NCI-H1694 (cell line): ENCODE measurements around the gene HOXB8.

Source experiments
- DNase-seq: peaks from one replicate; lab custom pipeline; 2025; lab: John Stamatoyannopoulos, UW

The HOXB8 gene

GRCh38 chr17:48610282-48611211 is 4.5 kb downstream of the HOXB8 start, which contains the start of gene HOXB7:
Gene HOXB7 (minus strand): TSS chr17:48611017. CDS start chr17:48610918, 99 bp downstream.
- peak; percentile 35 for DNase-seq

GRCh38 chr17:48609759-48610281 is 5.3 kb downstream of the HOXB8 start:
- DNase-seq: no peak

GRCh38 chr17:48609033-48609432 is 6.1 kb downstream of the HOXB8 start:
- no peak for DNase-seq

GRCh38 chr17:48608494-48608834 is 6.6 kb downstream of the HOXB8 start:
- no peak for DNase-seq

- DNase-seq: no peak
These were observed 8.0 kb downstream of the HOXB8 start for GRCh38 chr17:48606892-48607614.

DNA sequence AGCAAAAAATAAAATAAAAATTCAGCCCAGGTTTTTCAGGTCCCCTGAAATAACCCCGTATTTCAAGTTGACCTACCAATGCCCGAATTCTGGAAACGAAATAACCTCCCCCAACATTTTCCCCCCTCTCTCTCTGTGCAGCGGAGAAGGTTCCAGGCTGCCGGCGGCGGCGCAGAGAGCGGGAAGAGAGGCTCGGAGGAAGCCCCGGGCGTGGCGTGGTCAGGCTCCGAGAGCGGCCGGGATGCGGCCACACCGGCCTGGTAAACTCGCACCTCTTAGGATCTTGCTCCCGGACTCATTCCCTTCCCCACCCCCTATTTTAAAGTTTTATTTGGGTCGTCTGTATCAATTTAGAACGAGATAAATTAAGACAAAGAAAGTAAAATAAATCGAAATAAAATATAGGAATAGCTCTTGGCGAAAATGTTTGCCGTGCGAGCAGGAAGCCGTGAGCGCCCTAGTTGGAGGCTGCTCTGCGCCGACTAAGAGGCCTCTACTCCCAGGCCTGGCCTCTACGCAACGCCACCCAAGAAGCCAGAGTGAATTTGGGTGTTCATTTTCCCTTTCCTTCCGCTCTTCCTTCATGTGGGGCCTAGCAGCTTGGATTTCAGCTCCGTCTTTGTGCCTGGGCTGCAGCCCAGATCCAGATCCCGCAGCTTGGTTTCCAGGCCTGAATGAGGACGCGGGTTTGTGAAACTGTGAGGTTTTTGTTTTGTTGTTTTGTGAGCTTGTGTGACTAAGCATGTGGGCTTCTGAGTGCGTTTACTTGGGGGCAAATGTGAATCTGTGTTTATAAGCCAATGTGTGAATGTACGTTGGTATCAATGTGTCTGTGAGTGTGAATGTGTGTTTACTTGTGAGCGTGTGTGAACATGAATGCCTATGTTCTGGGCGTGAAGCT is 8.9 kb downstream of the HOXB8 start:
- DNase-seq: no peak

DNA sequence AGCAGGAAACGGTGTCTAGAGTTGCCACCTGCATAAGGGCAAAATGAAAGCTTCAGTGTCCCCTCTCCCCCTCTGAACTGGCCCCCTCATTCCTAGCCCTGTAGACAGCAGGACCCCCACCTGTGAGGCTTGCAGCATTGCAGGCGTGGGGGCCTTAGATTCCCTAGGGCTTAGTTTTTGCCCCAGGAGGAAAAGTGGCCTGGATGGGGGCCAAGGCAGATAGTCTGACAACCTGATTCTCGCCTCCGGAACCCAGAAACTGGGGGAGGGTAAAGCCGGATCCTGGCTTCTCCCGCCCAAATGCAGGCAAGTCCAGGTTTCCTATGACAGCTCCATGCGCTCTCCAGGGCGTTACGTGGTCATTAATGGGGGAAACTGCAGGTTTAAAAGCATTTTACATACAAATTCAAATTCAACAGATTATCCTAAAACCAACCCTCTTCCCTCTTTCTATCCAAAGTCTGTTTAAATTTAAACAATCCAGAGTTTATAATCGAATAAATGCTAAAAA is 9.6 kb downstream of the HOXB8 start:
- DNase-seq: no peak

- no peak for DNase-seq
These were observed 10.2 kb downstream of the HOXB8 start, which contains the start of gene HOXB6 for GRCh38 chr17:48604770-48605329. Gene HOXB6 (minus strand): TSS chr17:48604986. CDS start chr17:48598150, 6,836 bp downstream.

GRCh38 chr17:48603959-48604769 is 10.9 kb downstream of the HOXB8 start:
- no peak for DNase-seq

DNA sequence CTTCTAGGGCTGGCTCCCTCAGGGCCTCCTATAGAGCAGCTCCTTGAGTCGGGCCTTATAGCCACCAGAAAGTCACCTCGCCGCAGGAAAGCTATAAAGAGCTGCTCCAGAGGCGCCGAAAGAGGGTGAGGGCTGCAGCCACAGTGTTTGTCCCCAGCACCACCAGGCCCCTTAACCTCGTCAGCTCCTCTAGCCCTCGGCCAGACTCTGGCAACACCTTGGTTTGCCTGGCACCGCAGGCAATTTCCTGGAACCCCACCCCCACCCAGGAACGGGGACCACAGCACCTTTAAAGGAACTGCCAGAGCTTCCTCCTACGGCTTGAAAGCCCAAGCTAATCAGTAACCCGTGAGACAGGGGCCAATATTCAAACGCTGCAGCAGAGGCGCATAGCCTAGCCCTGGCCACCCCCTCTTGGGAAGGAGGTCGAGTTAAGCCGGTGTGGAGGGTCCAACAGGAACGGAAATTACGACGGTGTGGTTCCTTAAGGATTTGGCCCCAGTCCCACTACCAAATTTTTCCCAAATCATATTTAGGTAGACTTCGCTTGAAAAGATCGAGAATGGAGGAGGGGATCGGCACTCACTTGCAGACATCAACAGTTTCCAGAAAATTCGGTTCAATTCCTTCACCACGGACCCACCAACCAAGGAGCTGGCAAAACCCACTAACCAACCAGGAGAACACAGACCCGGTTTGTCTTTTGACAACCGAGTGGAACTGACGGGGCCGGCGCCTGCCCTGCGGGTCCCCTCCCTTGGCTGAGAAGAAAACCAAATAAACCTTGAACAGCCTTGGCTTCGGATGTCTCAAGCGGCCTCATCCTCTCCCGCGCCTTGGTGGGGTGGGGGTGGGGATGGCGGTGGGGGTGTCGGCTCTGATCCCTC is 13.3 kb downstream of the HOXB8 start:
- DNase-seq: no peak

- DNase-seq: no peak
These were observed 13.9 kb downstream of the HOXB8 start for GRCh38 chr17:48601207-48601538.

DNA sequence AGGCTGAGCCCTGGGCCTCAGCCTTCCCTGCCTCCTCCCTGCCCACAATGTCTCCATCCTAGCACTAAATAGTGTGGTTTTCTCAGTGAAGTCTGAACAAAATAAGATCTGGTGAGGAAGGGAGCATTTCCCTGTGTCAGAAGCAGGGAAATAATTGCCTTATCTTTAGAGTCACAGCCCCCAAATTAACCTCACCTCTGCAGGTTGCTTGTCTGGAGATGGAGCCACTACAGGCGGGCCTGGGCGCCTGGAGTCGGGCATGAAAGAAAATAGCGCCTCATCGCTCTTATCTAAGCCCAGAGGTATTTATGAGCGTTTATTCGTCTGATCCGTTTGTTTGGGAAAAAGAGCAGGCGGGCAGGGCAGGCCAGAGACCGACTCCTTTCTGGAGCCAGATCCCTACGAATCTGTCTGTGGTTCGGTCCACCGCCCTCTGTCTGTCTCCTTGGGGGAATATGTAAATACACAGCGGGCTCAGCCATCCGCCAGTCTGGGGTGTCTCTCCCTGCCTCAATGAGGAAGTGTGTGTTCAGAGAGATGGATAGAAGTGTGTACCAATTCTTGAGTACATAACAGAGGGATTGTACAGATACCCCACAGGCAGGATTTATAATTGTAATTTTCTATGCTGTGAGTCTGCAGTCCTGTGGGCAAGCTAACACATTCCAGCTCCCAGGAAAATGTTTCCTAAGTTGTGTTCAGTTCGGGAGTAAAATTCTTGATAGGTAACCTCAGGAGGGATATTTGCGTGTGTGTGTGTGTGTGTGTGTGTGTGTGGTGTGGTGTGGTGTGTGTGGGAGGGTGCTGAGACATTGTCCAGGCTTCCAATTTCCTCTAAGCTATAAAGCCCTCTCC is 14.6 kb downstream of the HOXB8 start:
- no peak for DNase-seq

- DNase-seq: no peak
These were observed 15.7 kb downstream of the HOXB8 start for GRCh38 chr17:48599354-48599753.

GRCh38 chr17:48598736-48599135 is 16.4 kb downstream of the HOXB8 start:
- DNase-seq: no peak

GRCh38 chr17:48597778-48598631 is 17.1 kb downstream of the HOXB8 start:
- DNase-seq: no peak

- DNase-seq: no peak
These were observed 17.6 kb downstream of the HOXB8 start for GRCh38 chr17:48597528-48597777.

GRCh38 chr17:48596735-48597527 is 18.2 kb downstream of the HOXB8 start:
- DNase-seq: no peak
